A673 (cell line): ENCODE data around the gene ALPI. TPM values are rescaled to one million over a fixed set of nuclear protein-coding genes. Genes with fewer than 3 reads are reported as not detected.
"Not testable (repeated sequence)": the region's sequence is repeated elsewhere in the genome, so short reads cannot be mapped to it uniquely, and the experiment has no call there.

Source experiments
- BruUV-seq: library from RNA; stranded (reverse); fragments of 400-500 nt; replicated peaks from 2 replicates; lab custom pipeline; 2021; lab: Mats Ljungman, UMichigan
- CTCF ChIA-PET: fragments of 300-600 bp; sonication (Branson Sonifier 250); formaldehyde crosslinking; loops from one replicate; lab custom pipeline; 2022; ENCODE audit warnings: antibody characterized with exemption; lab: Charles Lee
- POLR2A ChIA-PET: fragments of 300-600 bp; sonication (Branson Sonifier 250); formaldehyde crosslinking; loops from one replicate; lab custom pipeline; 2022; ENCODE audit warnings: antibody characterized with exemption; ENCODE audit not compliant: low non-redundant PET; lab: Charles Lee
- DNase-seq: peaks from one replicate; pipeline ENCODE4 v3.0.0-alpha.2; 2015; ENCODE audit warnings: low spot score
- H3K27ac ChIP-seq: fragments of 200-600 bp; sonication (generic); 2 replicates; pipeline ENCODE4 v1.5.1; 2016; ENCODE audit warnings: mixed run types, low read depth, mild to moderate bottlenecking, mixed read lengths, antibody characterized with exemption, low read length; ENCODE audit not compliant: poor library complexity, severe bottlenecking
- H3K27me3 ChIP-seq: fragments of 200-600 bp; sonication (generic); replicated peaks from 2 replicates; pipeline ENCODE4 v1.6.1; 2017; ENCODE audit warnings: mixed run types, low read depth, mild to moderate bottlenecking, mixed read lengths, antibody characterized with exemption, low read length; ENCODE audit not compliant: insufficient read depth, poor library complexity
- H3K36me3 ChIP-seq: fragments of 200-600 bp; sonication (generic); 2 replicates; pipeline ENCODE4 v1.6.1; 2016; ENCODE audit warnings: mixed run types, mild to moderate bottlenecking, mixed read lengths, antibody characterized with exemption, low read length; ENCODE audit not compliant: insufficient read depth, poor library complexity, severe bottlenecking
- H3K4me1 ChIP-seq: fragments of 200-600 bp; sonication (generic); 2 replicates; pipeline ENCODE4 v1.6.1; 2017; ENCODE audit warnings: mixed run types, mild to moderate bottlenecking, mixed read lengths, antibody characterized with exemption, low read length; ENCODE audit not compliant: insufficient read depth, poor library complexity, severe bottlenecking
- H3K4me3 ChIP-seq: fragments of 200-600 bp; sonication (generic); 2 replicates; pipeline ENCODE4 v1.5.1; 2016; ENCODE audit warnings: low read depth, mixed run types, mild to moderate bottlenecking, mixed read lengths, low read length; ENCODE audit not compliant: poor library complexity, severe bottlenecking
- H3K9me3 ChIP-seq: fragments of 200-600 bp; sonication (generic); 2 replicates; pipeline ENCODE4 v1.6.1; 2016; ENCODE audit warnings: mixed run types, low read depth, mild to moderate bottlenecking, mixed read lengths, antibody characterized with exemption, low read length; ENCODE audit not compliant: poor library complexity, severe bottlenecking
- EZH2 ChIP-seq: fragments of 200-600 bp; sonication (generic); IDR thresholded peaks from 2 replicates; pipeline ENCODE4 v1.6.1; 2017; ENCODE audit warnings: borderline replicate concordance, low read depth, mild to moderate bottlenecking, mixed read lengths, antibody characterized with exemption, low read length; ENCODE audit not compliant: poor library complexity, severe bottlenecking
- intact Hi-C: fragments of 100-400 bp; cut with micrococcal nuclease; formaldehyde crosslinking; loops from one replicate; pipeline ENCODE4 v1.10.0; 2022; ENCODE audit not compliant: unreplicated experiment
- total RNA-seq: library from RNA; stranded (reverse); gene quantifications from 2 replicates; pipeline ENCODE4 v1.2.3, GENCODE V29; 2021
- TF ChIP-seq, protein P1 (sequence below): fragments of 300-800, 200-600 bp; sonication (generic); conservative IDR thresholded peaks from 2 replicates; pipeline ENCODE4 v1.5.1; 2017; ENCODE audit warnings: low read depth, mild to moderate bottlenecking, antibody characterized with exemption, low read length, moderate library complexity, mixed read lengths

Gene ALPI
- total RNA-seq, 1 experiment from 2014 or later: not detected

DNA sequence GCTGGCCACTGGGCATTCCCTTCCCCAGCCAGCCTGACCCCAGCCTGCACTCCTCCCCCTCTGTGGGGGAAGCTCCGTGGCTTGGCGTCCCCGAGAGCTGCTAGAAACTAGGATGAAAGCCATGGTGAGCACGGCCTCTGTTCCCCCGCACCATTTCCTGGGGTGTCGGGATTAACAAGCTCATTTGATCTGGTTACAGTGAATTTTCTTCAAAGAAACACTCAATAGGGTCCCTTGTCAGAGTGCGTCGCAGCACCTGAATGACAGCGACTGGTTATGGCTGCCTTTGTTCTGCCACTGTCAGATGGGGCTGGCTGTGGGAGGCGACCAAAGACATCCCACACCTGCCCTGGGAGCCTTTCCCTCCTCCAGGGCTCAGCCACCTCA, 7.7 kb upstream of the ALPI start:
- ChIA-PET CTCF (interaction anchor here (0.5 kb wide), 1 partner anchor 194 kb away, joined by 5 read pairs; no protein-coding TSS in a partner anchor), POLR2A (no interaction called here)
- H3K27me3 ChIP-seq: no peaks in the 10 kb centered on the region
- no peaks in the 10 kb centered on the region for H3K36me3 ChIP-seq
- no peak overlapping the region for H3K27ac ChIP-seq
- no TSS peak for BruUV-seq
- TF ChIP-seq EZH2: no peak
- TF ChIP-seq, protein P1, sequence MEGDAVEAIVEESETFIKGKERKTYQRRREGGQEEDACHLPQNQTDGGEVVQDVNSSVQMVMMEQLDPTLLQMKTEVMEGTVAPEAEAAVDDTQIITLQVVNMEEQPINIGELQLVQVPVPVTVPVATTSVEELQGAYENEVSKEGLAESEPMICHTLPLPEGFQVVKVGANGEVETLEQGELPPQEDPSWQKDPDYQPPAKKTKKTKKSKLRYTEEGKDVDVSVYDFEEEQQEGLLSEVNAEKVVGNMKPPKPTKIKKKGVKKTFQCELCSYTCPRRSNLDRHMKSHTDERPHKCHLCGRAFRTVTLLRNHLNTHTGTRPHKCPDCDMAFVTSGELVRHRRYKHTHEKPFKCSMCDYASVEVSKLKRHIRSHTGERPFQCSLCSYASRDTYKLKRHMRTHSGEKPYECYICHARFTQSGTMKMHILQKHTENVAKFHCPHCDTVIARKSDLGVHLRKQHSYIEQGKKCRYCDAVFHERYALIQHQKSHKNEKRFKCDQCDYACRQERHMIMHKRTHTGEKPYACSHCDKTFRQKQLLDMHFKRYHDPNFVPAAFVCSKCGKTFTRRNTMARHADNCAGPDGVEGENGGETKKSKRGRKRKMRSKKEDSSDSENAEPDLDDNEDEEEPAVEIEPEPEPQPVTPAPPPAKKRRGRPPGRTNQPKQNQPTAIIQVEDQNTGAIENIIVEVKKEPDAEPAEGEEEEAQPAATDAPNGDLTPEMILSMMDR: no peak
- intact Hi-C loops: no loop called here
- no peak overlapping the region for H3K4me3 ChIP-seq
- no peaks in the 10 kb centered on the region for H3K4me1 ChIP-seq
- DNase-seq: no peak
- no peaks in the 10 kb centered on the region for H3K9me3 ChIP-seq

DNA sequence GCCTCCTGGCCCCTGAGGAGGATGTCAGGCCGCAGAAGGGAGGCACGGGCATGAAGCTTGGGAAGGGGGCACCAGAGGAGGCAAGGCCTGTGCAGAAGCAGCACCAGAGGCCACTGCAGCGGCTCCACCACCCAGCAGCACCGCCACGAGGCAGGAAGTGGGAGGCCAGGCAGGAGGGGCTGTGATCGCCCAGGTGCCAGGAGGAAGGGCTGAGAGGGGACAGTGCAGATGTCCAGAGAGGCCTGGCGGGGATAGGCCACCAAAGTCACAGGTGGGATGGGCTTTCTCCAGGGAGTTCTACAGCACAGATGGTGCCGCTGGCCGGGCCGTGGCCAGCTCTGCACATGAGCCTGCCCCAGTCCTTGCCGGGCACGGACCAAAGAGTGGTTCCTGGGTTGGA, 6.0 kb upstream of the ALPI start:
- H3K9me3 ChIP-seq: no peaks in the 10 kb centered on the region
- CTCF ChIA-PET: no interaction called here
- BruUV-seq: no TSS peak

DNA sequence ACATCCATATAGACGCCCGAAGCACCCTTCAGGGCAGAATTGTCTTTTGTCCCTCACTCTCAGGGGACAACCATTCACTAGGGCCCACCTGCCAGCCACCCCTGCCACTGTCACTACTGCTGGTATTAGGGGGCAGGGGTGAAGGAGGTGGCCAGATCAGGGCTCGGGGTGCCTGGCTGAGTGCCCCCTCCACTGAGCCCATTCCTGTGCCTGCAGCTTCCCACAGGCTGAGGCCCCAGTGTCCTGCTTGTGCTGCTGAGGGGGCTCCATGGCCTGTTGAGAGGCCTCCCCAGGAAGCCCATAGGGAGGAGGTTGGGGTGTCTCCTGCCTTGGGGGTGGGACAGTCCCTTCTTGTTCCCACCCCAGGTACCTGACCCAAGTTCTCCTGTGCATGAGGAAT, 4.3 kb upstream of the ALPI start:
- H3K4me3 ChIP-seq, H3K27ac ChIP-seq, H3K9me3 ChIP-seq, H3K4me1 ChIP-seq, intact Hi-C loops, H3K27me3 ChIP-seq, CTCF ChIA-PET, H3K36me3 ChIP-seq, DNase-seq, BruUV-seq, POLR2A ChIA-PET: not testable (repeated sequence)

More for the DNA sequence above, 6.0 kb upstream of the ALPI start:
- no peaks in the 10 kb centered on the region for H3K4me1 ChIP-seq
- no peak for DNase-seq
- intact Hi-C loops: no loop called here
- no peaks in the 10 kb centered on the region for H3K36me3 ChIP-seq
- TF ChIP-seq, protein P1: no peak
- no peak for TF ChIP-seq EZH2
- no peak overlapping the region for H3K4me3 ChIP-seq
- H3K27ac ChIP-seq: no peak overlapping the region
- POLR2A ChIA-PET: no interaction called here
- H3K27me3 ChIP-seq: no peaks in the 10 kb centered on the region

DNA sequence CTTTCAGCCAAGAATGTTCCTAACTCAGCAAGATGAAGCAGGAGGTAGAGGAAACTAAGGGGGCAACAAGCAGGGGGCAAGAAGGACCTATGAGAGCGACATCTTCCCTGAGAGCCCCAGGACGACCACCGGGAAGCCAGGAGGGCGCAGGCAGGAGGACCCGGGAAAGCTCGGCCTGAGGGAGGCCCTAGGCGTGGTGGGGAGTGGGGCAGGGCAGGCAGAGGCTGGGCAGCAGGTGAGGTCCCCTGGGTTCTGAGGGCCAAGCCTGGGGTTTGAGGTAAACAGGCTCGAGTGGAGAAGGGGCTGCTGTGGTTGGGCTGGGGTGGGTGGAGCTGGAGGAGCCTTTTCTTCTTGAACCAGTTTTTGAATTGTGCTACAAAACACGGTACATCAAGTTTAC, 1.3 kb upstream of the ALPI start:
- CTCF ChIA-PET: no interaction called here
- no peak for TF ChIP-seq EZH2
- TF ChIP-seq, protein P1: no peak
- no peaks in the 10 kb centered on the region for H3K36me3 ChIP-seq
- no peak overlapping the region for H3K4me3 ChIP-seq
- no TSS peak for BruUV-seq
- POLR2A ChIA-PET: no interaction called here
- H3K27me3 ChIP-seq: peaks cover 16% of the 10 kb centered on the region
- DNase-seq: no peak
- intact Hi-C loops: no loop called here
- H3K4me1 ChIP-seq: no peaks in the 10 kb centered on the region
- H3K9me3 ChIP-seq: no peaks in the 10 kb centered on the region
- no peak overlapping the region for H3K27ac ChIP-seq
